HG02610 (cell line): ENCODE results near the gene HOXB1.
"Not testable (repeated sequence)": the region's sequence is repeated elsewhere in the genome, so short reads cannot be mapped to it uniquely, and the experiment has no call there.

Experiments used
- ATAC-seq: cut with Tn5 transposase; IDR thresholded peaks from one replicate; pipeline ENCODE4 v1.9.1; 2021; ENCODE audit warnings: mild to moderate bottlenecking, moderate library complexity; ENCODE audit not compliant: unreplicated experiment

Gene HOXB1

GRCh38 chr17:48544349-48545021 is 13.7 kb upstream of the HOXB1 start:
- no peak for ATAC-seq

- peak; percentile 31 for ATAC-seq
These were observed 13.1 kb upstream of the HOXB1 start for GRCh38 chr17:48543854-48544348.

GRCh38 chr17:48543107-48543853 is 12.5 kb upstream of the HOXB1 start:
- peak; percentile 41 for ATAC-seq

- ATAC-seq, result no peak
These were observed 11.9 kb upstream of the HOXB1 start for GRCh38 chr17:48542698-48543106.

- no peak for ATAC-seq
These were observed 11.4 kb upstream of the HOXB1 start for GRCh38 chr17:48542114-48542656.

GRCh38 chr17:48541577-48542113 is 10.8 kb upstream of the HOXB1 start:
- ATAC-seq, result no peak

- no peak for ATAC-seq
These were observed 10.3 kb upstream of the HOXB1 start for GRCh38 chr17:48541036-48541576.

GRCh38 chr17:48540213-48540612 is 9.4 kb upstream of the HOXB1 start:
- no peak for ATAC-seq

- no peak for ATAC-seq
These were observed 8.4 kb upstream of the HOXB1 start for GRCh38 chr17:48539177-48539576.

GRCh38 chr17:48537316-48537715 is 6.5 kb upstream of the HOXB1 start:
- no peak for ATAC-seq

GRCh38 chr17:48535793-48536559 is 5.2 kb upstream of the HOXB1 start:
- not testable (repeated sequence) for ATAC-seq

GRCh38 chr17:48532261-48532660 is 1.4 kb upstream of the HOXB1 start:
- ATAC-seq, result no peak

- ATAC-seq, result no peak
These were observed 464 bp downstream of the HOXB1 start for GRCh38 chr17:48530208-48530886.

GRCh38 chr17:48529683-48530009 is 1.2 kb downstream of the HOXB1 start:
- no peak for ATAC-seq

- no peak for ATAC-seq
These were observed 1.7 kb downstream of the HOXB1 start for GRCh38 chr17:48528936-48529682.

GRCh38 chr17:48528153-48528935 is 2.5 kb downstream of the HOXB1 start:
- no peak for ATAC-seq

- ATAC-seq, result no peak
These were observed 3.3 kb downstream of the HOXB1 start for GRCh38 chr17:48527547-48527932.

GRCh38 chr17:48526608-48527546 is 3.9 kb downstream of the HOXB1 start:
- ATAC-seq, result no peak
